Stimulated activated naive CD4-positive, alpha-beta T cell (primary cell): ENCODE data around the gene HDAC8.

Experiments used
- DNase-seq, 6 experiments: peaks; one replicate each; lab custom pipeline; 2025; lab: John Stamatoyannopoulos, UW

The HDAC8 gene

DNA sequence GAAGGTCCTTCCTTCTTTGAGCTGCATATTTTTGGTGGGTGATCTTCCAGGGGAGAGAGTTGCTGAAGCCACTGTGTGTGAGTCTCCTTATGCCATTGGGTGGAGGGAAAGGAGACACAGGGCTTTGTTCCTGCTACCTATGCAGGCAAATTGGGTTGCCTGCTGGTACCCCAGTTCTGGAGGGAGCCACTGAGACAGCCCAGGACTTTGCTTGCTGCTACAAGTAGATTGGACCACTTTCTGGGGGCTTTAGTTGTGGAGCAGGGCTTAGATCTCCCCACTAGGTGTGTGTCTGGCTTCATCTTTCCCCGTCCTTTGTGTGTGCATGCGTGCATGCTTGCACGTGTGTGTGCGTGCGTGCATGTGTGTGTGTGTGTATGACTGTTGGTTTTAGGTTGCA lies 276.9 kb downstream of the HDAC8 start:
- no peak for DNase-seq

GRCh38 chrX:72294497-72294896 lies 278.1 kb downstream of the HDAC8 start:
- no peak for DNase-seq

- no peak for DNase-seq
Observed at GRCh38 chrX:72282302-72282701, 290.3 kb downstream of the HDAC8 start.

DNA sequence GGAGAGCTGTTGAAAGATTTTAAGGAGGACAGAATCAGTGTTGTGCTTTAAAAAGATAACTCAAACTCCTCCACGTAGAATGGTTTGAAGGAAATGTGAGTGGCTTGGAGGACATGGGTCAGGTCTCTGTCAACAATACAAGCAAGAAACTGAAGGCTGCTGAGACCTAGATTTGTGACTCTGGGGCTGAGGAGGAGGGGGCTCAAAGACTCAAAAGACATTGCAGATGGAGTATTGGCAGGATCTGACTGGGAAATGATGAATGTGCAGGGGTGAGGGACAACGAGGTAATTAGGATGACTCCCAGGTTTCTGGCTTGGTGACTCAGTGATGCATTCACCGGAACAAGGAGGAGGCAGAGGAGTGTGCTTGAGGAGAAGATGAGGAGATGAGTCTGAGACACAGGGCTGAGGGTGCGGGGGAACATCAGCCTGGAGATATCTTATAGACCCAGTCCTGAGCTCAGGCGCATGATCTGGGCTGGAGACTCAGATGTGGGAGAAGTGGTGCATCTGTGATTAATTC lies 292.3 kb downstream of the HDAC8 start:
- DNase-seq: no peak
